B cell (primary cell): ENCODE results near the gene CCDC85C. TPM values are rescaled to one million over a fixed set of nuclear protein-coding genes. Genes with fewer than 3 reads are reported as not detected.

Source experiments
- ATAC-seq: fragments of 200-7000 bp; cut with Tn5 transposase; one replicate; pipeline ENCODE4 v1.10.0; 2021; ENCODE audit warnings: low read depth, mild to moderate bottlenecking, moderate number of reproducible peaks, moderate library complexity
- CTCF ChIA-PET: fragments of 350-600 bp; sonication (Branson Sonifier 250); formaldehyde crosslinking; loops from one replicate; lab custom pipeline; 2021; ENCODE audit warnings: antibody characterized with exemption, inconsistent platforms; lab: Charles Lee
- POLR2A ChIA-PET: fragments of 350-600 bp; sonication (Branson Sonifier 250); formaldehyde crosslinking; loops from one replicate; lab custom pipeline; 2021; ENCODE audit warnings: antibody characterized with exemption; lab: Charles Lee
- DNase-seq: peaks from one replicate; pipeline ENCODE4 v3.0.0; 2013
- H2AFZ ChIP-seq: 2 replicates; pipeline ENCODE4 v1.6.1; 2012; ENCODE audit warnings: mild to moderate bottlenecking, low read depth, low read length; ENCODE audit not compliant: insufficient read depth, poor library complexity, severe bottlenecking
- H3K27ac ChIP-seq, 2 donors: 1 replicate in 1 of 2; 2 replicates in 1 of 2; pipeline ENCODE4 v1.5.1; 2012 to 2013; ENCODE audit warnings: low read length in 2 of 2, mild to moderate bottlenecking in 2 of 2, moderate library complexity in 1 of 2
- H3K27me3 ChIP-seq, 4 experiments: fragments of 200-600 bp in 1 of 4; sonication (generic) in 1 of 4; replicated peaks in 1 of 4; 1 replicate in 2 of 4; 2 replicates in 2 of 4; pipeline versions ENCODE4 v1.6.1 to v1.7.0; 2013 to 2016; ENCODE audit warnings: low read length in 3 of 4, mild to moderate bottlenecking in 2 of 4, mixed read lengths in 1 of 4, moderate library complexity in 1 of 4; ENCODE audit not compliant: insufficient read depth in 4 of 4, control insufficient read depth in 3 of 4; ENCODE audit errors: control extremely low read depth in 1 of 4
- H3K36me3 ChIP-seq, 2 experiments: replicated peaks in 1 of 2; 1 replicate in 1 of 2; 2 replicates in 1 of 2; pipeline versions ENCODE4 v1.6.1 to v1.7.1; 2013; ENCODE audit warnings: low read length in 1 of 2; ENCODE audit not compliant: insufficient read depth in 2 of 2, control insufficient read depth in 1 of 2; ENCODE audit errors: control extremely low read depth in 1 of 2, extremely low read depth in 1 of 2
- H3K4me1 ChIP-seq, 2 donors: fragments of 200-600 bp in 1 of 2; sonication (generic) in 1 of 2; 1 replicate in 1 of 2; 2 replicates in 1 of 2; pipeline versions ENCODE4 v1.5.1 to v1.6.1; 2013 to 2017; ENCODE audit warnings: low read length in 2 of 2; ENCODE audit not compliant: control insufficient read depth in 2 of 2, insufficient read depth in 2 of 2
- H3K4me2 ChIP-seq: replicated peaks from 2 replicates; pipeline ENCODE3; 2012; ENCODE audit warnings: mild to moderate bottlenecking, low read depth, low read length; ENCODE audit not compliant: poor library complexity, severe bottlenecking
- H3K4me3 ChIP-seq, 5 experiments: fragments of 200-600 bp in 1 of 5; sonication (generic) in 1 of 5; 1 replicate in 3 of 5; 2 replicates in 2 of 5; pipeline versions ENCODE4 v1.5.1 to v1.7.0; 2011 to 2016; ENCODE audit warnings: low read length in 4 of 5, mild to moderate bottlenecking in 4 of 5, low read depth in 2 of 5, control low read depth in 1 of 5, moderate library complexity in 1 of 5; ENCODE audit not compliant: insufficient read depth in 1 of 5; ENCODE audit errors: control extremely low read depth in 1 of 5, extremely low read depth in 1 of 5
- H3K79me2 ChIP-seq: fragments of 200-600 bp; sonication (generic); one replicate; pipeline ENCODE4 v1.6.0; 2016; ENCODE audit warnings: low read length; ENCODE audit not compliant: control insufficient read depth, insufficient read depth
- H3K9ac ChIP-seq: fragments of 200-600 bp; sonication (generic); 2 replicates; pipeline ENCODE4 v1.6.1; 2017; ENCODE audit warnings: mild to moderate bottlenecking, low read length, moderate library complexity
- H3K9me3 ChIP-seq, 3 donors: one replicate each; pipeline versions ENCODE4 v1.6.1 to v1.7.1; 2013; ENCODE audit warnings: low read length in 2 of 3; ENCODE audit not compliant: control insufficient read depth in 2 of 3, insufficient read depth in 1 of 3; ENCODE audit errors: control extremely low read depth in 1 of 3
- H4K20me1 ChIP-seq: 2 replicates; pipeline ENCODE4 v1.6.0; 2012; ENCODE audit warnings: mild to moderate bottlenecking, low read length; ENCODE audit not compliant: insufficient read depth, control insufficient read depth, poor library complexity, severe bottlenecking
- H3K27ac Mint-ChIP-seq: one replicate; pipeline ENCODE4 v1.8.0; 2021; ENCODE audit warnings: mixed read lengths
- H3K27me3 Mint-ChIP-seq: one replicate; pipeline ENCODE4 v1.8.0; 2021; ENCODE audit warnings: mixed read lengths
- H3K4me1 Mint-ChIP-seq: one replicate; pipeline ENCODE4 v1.8.0; 2021; ENCODE audit warnings: mixed read lengths
- H3K4me3 Mint-ChIP-seq: one replicate; pipeline ENCODE4 v1.8.0; 2021; ENCODE audit warnings: mixed read lengths
- H3K9me3 Mint-ChIP-seq: one replicate; pipeline ENCODE4 v1.8.0; 2022; ENCODE audit warnings: mixed read lengths; ENCODE audit not compliant: insufficient read depth
- EZH2 ChIP-seq: IDR thresholded peaks from 2 replicates; pipeline ENCODE4 v1.6.1; 2012; ENCODE audit warnings: borderline replicate concordance, low read depth, mild to moderate bottlenecking, moderate library complexity, low read length; ENCODE audit not compliant: insufficient read depth, poor library complexity, severe bottlenecking
- WGBS: methylation state at CpG from one replicate; pipeline ENCODE4 v1.1.5; 2013; ENCODE audit warnings: missing lambda C conversion rate; ENCODE audit not compliant: insufficient coverage; 5-methylcytosine and 5-hydroxymethylcytosine counted together
- intact Hi-C: fragments of 100-400 bp; cut with micrococcal nuclease; formaldehyde crosslinking; loops from one replicate; pipeline ENCODE4 v1.10.0; 2022
- polyA plus RNA-seq: library from polyadenylated mRNA; depleted of rRNA; stranded (reverse); fragments of >200 nt; gene quantifications from 2 replicates; pipeline ENCODE4 v1.2.3, GENCODE V29; 2012
- total RNA-seq, 2 donors: library from RNA; stranded (reverse); fragments of 120-200 nt in 1 of 2; gene quantifications; 1 replicate in 1 of 2; 2 replicates in 1 of 2; pipeline versions ENCODE4 v1.2.3 to v1.2.4, GENCODE V29; 2013 to 2022
- TF ChIP-seq, protein P1 (sequence below): fragments of 200-600 bp; IDR thresholded peaks from one replicate; pipeline ENCODE4 v1.8.0; 2022; ENCODE audit warnings: antibody characterized with exemption, mild to moderate bottlenecking

The CCDC85C gene
- total and polyA plus RNA-seq, 2 donors (not counting 1 experiment from before 2014, with no cell fraction given) = 0.52 to 2.7 TPM

DNA sequence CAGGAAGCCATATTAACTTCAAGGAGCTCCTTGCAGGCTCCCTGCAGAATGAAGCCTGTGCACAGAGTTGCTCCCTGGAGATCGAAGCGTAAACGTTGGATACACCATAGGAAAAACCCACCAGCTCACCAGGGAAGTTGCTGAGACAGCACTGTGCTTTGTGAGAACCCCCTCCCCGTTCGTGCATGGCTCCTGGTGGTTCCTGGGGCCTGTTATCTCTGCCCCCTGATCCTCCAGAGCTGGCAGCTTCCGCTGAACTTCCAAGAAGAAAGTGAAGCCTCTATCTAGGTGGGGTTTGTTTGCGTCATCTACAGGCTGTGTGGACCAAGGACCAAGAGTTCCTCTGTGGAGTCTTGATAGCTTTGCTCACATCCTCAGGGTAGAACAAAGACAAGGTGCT lies 2.4 kb upstream of the CCDC85C start:
- POLR2A ChIA-PET = no interaction called here
- peaks cover 12% of the 10 kb centered on the region for H3K4me1 Mint-ChIP-seq
- Histone ChIP-seq H3K27ac (no peak overlapping the region), H3K4me1 (peaks cover 5 to 16% of the 10 kb centered on the region in 2 donors), H3K9me3 (no peaks in the 10 kb centered on the region), H4K20me1 (no peaks in the 10 kb centered on the region), H3K9ac (no peak overlapping the region), H3K4me2 (no peak overlapping the region), H3K79me2 (no peaks in the 10 kb centered on the region), H3K36me3 (no peaks in the 10 kb centered on the region), H3K27me3 (peaks cover 0 to 12% (median 5%) of the 10 kb centered on the region in 4 experiments), H3K4me3 (no peak overlapping the region), H2AFZ (no peak overlapping the region)
- no peak for TF ChIP-seq EZH2
- TF ChIP-seq, protein P1, sequence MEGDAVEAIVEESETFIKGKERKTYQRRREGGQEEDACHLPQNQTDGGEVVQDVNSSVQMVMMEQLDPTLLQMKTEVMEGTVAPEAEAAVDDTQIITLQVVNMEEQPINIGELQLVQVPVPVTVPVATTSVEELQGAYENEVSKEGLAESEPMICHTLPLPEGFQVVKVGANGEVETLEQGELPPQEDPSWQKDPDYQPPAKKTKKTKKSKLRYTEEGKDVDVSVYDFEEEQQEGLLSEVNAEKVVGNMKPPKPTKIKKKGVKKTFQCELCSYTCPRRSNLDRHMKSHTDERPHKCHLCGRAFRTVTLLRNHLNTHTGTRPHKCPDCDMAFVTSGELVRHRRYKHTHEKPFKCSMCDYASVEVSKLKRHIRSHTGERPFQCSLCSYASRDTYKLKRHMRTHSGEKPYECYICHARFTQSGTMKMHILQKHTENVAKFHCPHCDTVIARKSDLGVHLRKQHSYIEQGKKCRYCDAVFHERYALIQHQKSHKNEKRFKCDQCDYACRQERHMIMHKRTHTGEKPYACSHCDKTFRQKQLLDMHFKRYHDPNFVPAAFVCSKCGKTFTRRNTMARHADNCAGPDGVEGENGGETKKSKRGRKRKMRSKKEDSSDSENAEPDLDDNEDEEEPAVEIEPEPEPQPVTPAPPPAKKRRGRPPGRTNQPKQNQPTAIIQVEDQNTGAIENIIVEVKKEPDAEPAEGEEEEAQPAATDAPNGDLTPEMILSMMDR = no peak
- H3K27me3 Mint-ChIP-seq = peaks cover 5% of the 10 kb centered on the region
- DNase-seq (no peak), ATAC-seq (no peak)
- CTCF ChIA-PET = interaction anchor here (0.5 to 1.9 kb wide), 3 partner anchors 12 to 342 kb away, joined by 4 to 5 read pairs (median 4); no protein-coding TSS in a partner anchor
- intact Hi-C loops = loop anchor here (10.0 kb wide), 2 partner anchors 608 to 698 kb away; partner anchors contain the start of gene SLC25A29
- 77% methylated on average over 7 of the region's 7 CpGs for WGBS
- peak overlapping the region; percentile 50 for H3K4me3 Mint-ChIP-seq
- no peaks in the 10 kb centered on the region for H3K9me3 Mint-ChIP-seq
- no peak overlapping the region for H3K27ac Mint-ChIP-seq

- Histone ChIP-seq H3K4me1 (peaks cover 5 to 16% of the 10 kb centered on the region in 2 donors), H3K27ac (peak overlapping the region; percentile 10 to 60), H2AFZ (peak overlapping the region; percentile 97), H3K9ac (peak overlapping the region; percentile 72), H3K4me2 (peak overlapping the region; percentile 99), H3K36me3 (no peaks in the 10 kb centered on the region), H3K4me3 (peak overlapping the region in 4 of 5 experiments; percentile 62 to 88 (median 80)), H4K20me1 (no peaks in the 10 kb centered on the region), H3K79me2 (no peaks in the 10 kb centered on the region), H3K9me3 (no peaks in the 10 kb centered on the region), H3K27me3 (peaks cover 0 to 12% (median 5%) of the 10 kb centered on the region in 4 experiments)
- peak; percentile 19 for ATAC-seq
- TF ChIP-seq, protein P1 = no peak
- TF ChIP-seq EZH2 = no peak
- 3% methylated on average over 38 of the region's 38 CpGs for WGBS
- peak overlapping the region; percentile 88 for H3K27ac Mint-ChIP-seq
- H3K27me3 Mint-ChIP-seq = peaks cover 7% of the 10 kb centered on the region
- ChIA-PET POLR2A (interaction anchor here (0.8 to 2.2 kb wide), 3 partner anchors 78 to 124 kb away, joined by 3 to 9 read pairs (median 3); partner anchors contain the start of genes CCNK, CYP46A1 and SETD3), CTCF (interaction anchor here (1.2 to 1.9 kb wide), 3 partner anchors 11 to 23 kb away, joined by 4 to 5 read pairs (median 4); no protein-coding TSS in a partner anchor)
- H3K4me1 Mint-ChIP-seq = peaks cover 14% of the 10 kb centered on the region
- no peaks in the 10 kb centered on the region for H3K9me3 Mint-ChIP-seq
- H3K4me3 Mint-ChIP-seq = peak overlapping the region; percentile 91
- intact Hi-C loops = loop anchor here (1.0 to 10.0 kb wide), 3 partner anchors 79 to 699 kb away; partner anchors contain the start of genes CYP46A1 and SLC25A29
- peak; percentile 81 for DNase-seq
Measured at GRCh38 chr14:99605299-99605961, 1.4 kb upstream of the CCDC85C start.
